PC-3 (cell line): ENCODE data around the gene IL17RD.

Experiments
- EZH2 ChIP-seq: fragments of 300-600 bp; sonication (generic); IDR thresholded peaks from one replicate; pipeline ENCODE4 v1.6.1; 2017; ENCODE audit warnings: antibody characterized with exemption, mild to moderate bottlenecking, low read length; ENCODE audit not compliant: unreplicated experiment
- EZH2phosphoT487 ChIP-seq: fragments of 300-600 bp; sonication (generic); IDR thresholded peaks from 2 replicates; pipeline ENCODE4 v1.6.1; 2018; ENCODE audit warnings: mild to moderate bottlenecking, antibody characterized with exemption, low read length, borderline replicate concordance
- TF ChIP-seq, protein P1 (sequence below): fragments of 300-600 bp; sonication (generic); conservative IDR thresholded peaks from 2 replicates; pipeline ENCODE4 v1.5.1; 2017; ENCODE audit warnings: antibody characterized with exemption, low read depth, mild to moderate bottlenecking, low read length

DNA sequence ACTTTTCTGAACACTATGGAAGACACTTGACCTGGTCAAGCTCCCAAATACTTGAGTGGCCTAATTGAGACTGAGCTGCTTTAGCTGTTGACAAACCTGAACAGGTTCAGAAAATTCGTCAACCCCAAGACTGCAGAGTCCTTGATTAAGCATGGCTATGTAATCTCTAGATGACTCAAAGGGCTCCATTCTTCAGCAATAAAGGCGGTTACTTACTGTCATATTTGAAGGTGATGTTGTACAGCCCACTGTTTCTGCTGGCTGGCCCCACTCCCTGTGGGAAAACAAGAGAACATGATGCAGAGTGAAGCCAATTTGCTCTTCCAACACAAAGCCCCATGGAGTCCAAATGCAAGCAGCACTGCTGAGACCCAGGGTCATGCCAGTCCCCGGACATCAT lies 45.1 kb downstream of the IL17RD start:
- TF ChIP-seq, protein P1, sequence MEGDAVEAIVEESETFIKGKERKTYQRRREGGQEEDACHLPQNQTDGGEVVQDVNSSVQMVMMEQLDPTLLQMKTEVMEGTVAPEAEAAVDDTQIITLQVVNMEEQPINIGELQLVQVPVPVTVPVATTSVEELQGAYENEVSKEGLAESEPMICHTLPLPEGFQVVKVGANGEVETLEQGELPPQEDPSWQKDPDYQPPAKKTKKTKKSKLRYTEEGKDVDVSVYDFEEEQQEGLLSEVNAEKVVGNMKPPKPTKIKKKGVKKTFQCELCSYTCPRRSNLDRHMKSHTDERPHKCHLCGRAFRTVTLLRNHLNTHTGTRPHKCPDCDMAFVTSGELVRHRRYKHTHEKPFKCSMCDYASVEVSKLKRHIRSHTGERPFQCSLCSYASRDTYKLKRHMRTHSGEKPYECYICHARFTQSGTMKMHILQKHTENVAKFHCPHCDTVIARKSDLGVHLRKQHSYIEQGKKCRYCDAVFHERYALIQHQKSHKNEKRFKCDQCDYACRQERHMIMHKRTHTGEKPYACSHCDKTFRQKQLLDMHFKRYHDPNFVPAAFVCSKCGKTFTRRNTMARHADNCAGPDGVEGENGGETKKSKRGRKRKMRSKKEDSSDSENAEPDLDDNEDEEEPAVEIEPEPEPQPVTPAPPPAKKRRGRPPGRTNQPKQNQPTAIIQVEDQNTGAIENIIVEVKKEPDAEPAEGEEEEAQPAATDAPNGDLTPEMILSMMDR = no peak
- TF ChIP-seq EZH2phosphoT487 = no peak
- no peak for TF ChIP-seq EZH2
